ENCODE data around the gene ZC3H18.

The ZC3H18 gene

DNA sequence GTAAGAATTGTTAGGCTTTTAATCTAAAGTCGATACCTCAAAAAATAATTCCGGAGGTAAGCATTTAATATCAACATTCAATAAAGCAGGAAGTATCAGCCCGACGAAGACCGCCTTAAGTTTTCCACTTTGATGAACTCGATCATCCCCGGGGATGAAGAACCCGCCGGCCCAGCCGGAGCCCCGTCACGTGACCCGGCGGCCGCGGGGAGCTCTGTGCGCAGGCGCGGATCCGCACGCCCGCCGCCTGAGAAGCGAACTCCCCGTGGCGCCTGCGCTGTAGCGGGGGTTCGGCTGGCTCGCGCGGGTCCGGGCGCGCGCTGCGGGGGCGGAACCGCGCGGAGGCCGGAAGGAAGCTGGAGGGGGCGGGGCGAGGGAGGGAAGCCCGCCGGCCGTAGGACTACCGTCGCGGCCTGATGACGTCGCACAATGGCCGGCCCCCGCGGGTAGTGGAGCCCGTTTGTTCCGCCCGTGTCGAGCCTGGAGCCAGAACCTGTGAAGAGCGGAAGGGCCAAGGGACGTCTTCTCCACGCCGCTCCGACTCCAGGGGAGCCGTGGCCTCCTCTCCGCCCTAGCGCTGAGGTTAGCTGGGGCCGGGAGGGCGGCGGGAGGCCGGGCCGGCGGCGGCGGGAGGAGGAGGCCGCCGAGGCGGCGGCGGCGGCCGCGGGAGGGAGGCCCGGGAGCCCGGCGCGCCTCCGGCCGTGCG lies at the start of gene ZC3H18:
Gene ZC3H18, plus strand, starts transcription at position 419 of the 706 bp plus-strand sequence. CDS start 6,721 bp downstream, outside the sequence.
- DNase-seq = peak; percentile 30

DNA sequence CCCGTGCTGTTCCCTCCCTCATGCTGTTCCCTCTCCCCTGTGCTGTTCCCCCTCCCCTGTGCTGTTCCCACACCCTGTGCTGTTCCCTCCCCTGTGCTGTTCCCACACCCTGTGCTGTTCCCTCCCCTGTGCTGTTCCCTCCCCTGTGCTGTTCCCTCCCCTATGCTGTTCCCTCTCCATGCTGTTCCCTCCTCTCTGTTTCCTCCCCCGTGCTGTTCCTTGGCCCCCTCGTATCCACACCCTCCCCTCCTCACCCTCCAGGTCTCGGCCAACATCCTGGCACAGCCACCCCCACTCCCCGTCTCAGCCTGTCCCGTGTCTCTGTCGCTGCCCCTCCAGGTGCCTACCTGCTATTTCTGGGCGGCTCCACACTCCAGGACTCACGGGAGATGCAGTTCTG lies 48.5 kb upstream of the ZC3H18 start:
- no peak for DNase-seq

DNA sequence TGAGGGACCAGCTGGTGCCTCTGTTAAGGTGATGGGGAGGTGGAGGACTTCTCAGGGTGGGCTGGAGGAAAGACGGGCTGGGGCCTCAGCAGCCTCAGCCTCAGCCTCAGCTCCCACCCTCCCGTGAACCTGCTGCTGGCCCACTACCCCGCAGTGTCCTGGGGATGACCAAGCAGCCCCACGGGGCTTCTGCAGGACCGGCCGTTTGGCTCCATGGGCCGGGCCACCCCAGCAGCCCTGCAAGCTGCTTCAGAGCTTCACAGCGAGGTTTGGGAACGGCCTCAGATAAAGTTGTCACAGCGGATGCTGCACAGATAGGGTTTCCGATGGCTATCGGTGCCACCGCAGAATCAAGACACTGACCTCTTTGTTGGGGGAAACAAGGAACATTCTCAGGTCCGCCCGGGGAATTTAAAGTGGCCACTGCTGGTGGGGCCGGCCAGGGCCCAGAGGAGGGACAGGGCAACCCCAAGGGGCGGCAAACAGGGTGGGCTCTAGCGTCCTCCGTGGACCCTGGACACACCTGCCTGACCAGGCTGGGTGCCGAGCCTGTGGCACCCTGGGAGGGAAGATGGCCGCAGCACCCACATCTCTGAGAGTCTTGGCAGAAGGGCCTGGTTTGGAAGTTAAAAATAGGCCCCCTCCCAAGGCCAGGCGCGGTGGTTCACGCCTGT lies 47.8 kb upstream of the ZC3H18 start:
- DNase-seq = no peak

DNA sequence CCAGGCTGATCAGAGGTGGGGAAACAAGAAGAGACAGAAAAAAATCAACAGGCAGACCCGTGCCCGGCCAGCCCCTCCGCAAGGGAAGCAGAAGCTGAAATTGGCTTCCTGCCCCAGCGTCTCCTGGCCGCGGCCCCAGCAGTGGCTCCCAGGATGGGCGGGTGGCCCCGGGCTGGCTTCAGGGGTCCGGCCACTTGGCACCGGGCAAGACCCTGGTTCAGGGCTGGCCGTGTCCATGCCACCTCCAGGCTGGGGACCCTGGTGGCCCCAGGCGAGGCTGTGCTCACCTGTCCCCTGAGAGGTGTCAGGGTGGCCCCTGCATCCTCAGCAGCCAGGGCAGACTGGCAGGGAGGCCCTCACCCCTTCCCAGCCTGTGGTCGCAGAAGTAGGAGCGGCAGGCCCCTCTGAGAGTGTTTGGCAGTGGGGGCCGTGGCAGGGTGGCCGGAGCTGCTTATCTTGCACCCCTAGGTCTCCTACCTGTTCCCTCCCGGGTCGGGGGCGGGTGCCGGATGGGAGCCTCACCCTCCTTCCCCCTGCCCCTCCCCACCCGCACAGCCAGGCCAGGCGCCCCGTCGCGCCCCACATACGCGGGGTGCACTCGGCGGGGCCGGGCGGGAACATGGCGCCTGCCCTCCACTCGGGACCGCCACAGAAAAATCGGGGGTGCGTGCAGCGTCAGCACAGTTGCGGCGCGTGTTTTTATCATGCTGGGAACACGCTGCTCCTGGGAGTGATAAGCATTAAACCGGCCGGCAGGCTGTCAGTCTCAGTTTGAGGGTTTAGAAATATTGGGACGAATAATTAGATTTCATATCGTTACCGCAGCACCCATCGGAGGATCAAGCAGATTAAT lies 46.7 kb upstream of the ZC3H18 start:
- no peak for DNase-seq

DNA sequence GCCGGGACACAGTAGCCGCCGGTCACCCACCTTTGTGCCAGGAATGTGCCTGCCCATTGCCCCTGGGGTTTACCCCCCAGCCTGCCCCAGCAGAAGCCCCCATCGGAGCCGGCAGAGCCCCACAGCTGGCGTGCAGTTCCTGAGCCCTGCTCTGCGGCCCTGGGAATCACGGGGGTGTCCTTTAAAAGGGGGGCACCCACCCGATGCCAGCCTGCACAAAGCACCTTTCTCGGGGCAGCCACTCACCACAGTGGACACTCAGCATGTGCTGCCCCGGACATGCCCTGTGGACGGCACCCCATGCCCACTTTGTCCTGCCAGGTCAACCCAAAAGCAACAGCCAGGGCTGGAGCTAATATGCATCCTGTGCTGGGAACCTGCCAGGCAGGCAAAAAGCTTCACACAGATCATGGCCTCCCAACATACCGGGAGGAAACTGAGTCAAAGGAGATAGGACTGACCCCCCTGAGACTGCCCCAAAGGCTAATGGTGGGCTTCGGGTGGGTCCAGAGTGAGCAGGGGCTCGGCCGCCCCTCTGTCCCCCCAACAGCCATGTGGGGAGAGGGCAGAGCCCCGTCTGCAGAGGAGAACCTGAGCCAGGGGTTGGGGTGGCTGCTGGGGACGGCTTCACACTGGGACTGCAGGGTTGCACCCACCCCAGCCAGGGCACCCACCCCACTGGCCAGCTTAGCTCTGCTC lies 45.8 kb upstream of the ZC3H18 start:
- DNase-seq = no peak

DNA sequence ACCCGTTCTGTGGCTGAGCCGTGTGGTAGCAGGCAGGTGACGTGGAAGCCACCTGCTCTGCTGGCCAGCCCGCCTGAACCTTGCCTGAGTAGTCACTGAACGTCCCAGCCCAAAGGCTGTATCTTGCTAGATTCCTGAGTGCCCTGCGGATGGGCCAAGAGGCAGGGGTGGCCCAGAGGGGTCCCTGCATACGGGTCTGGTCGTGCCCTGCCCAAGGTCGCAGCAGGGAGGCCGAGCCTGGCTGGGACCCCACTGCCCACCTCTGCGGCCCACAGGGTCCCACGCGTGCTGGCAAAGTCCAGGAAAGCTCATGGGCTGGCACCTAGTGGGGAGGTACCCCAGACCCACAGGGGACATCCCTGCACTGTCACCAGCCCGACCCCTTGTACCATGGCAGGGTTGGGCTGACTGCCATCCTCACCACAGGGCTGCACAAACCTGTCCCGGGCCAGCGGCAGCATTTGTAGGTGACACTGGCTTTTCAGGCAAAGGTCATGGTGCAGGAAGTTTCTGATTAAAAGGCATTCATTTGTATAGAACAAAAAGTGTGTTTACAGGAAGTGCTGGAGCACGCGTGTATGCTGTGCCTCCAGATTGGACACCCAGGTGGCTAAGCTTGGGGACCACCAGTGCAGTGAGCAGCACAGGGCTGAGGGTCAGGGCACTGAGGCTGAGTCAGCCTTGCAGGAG lies 45.1 kb upstream of the ZC3H18 start:
- no peak for DNase-seq

DNA sequence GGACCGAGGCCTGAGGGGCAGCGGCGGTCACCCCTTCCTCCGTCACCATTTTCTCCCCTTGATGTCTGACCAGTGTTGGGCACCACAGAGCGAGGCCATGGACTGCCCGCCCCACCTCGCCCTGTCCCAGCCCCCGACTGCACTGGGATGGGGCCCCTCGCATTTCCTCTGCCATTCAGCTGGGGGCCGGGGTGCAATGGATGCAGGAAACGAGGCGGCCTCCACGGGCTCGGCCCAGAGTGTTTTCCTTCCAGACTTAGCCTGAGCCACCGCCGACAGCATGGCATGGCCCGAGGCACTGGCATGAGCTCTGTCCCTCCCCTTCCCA lies 44.6 kb upstream of the ZC3H18 start:
- no peak for DNase-seq

DNA sequence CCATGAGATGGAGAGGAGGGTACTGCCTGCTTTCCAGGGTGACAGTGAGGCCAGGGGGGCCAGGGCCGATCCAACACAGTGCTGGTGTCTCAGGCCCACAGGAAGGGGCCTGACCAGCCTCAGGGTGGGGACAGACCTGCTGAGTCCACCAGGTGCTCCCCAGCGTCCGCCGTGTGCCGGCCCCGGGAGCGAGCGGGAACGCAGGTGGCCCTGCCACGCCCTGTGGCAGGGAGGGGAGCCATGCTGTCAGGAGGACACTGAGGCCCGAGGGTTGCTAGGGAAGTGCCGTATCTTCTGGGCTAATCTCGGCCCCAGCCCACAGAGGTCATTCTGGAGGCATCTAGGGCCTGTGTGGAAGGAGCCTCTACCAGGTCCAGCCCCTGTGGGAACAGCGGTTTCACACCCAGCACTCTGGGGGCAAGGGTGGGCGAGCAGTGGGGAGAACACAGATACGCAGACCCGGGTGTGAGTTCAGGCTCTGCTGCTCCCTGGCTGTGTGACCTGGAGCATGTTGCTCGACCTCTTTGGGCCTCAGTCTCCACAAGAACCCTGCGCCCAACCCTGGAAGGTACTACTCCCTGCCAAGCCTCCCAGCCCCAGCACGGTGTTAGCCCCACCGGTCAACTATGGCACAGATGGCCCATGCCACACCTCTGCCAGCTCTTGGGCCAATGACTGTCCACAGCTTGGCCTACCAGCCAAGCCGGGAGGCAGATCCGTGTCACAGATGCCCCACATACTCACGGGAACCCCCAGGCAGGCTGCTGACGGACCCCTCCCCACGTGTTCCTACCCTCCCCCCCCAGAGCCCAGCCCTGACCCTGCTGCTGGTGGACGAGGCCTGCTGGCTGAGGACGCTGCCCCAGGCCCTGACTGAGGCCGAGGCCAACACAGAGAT lies 43.9 kb upstream of the ZC3H18 start:
- no peak for DNase-seq

DNA sequence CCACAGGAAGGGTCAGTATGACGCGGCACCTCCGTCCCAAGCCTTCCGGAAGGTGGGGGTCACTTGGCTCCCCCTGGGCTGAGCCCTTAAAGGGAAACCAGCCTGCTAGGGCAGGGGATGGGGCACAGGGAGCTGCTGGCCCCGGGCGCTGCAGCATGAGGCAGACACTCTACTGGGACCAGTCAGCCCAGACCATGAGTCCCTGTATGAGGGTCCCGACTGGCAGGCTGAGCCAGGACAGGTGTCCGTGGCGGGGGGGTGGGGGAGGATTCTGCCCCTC lies 43.4 kb upstream of the ZC3H18 start:
- DNase-seq = no peak

DNA sequence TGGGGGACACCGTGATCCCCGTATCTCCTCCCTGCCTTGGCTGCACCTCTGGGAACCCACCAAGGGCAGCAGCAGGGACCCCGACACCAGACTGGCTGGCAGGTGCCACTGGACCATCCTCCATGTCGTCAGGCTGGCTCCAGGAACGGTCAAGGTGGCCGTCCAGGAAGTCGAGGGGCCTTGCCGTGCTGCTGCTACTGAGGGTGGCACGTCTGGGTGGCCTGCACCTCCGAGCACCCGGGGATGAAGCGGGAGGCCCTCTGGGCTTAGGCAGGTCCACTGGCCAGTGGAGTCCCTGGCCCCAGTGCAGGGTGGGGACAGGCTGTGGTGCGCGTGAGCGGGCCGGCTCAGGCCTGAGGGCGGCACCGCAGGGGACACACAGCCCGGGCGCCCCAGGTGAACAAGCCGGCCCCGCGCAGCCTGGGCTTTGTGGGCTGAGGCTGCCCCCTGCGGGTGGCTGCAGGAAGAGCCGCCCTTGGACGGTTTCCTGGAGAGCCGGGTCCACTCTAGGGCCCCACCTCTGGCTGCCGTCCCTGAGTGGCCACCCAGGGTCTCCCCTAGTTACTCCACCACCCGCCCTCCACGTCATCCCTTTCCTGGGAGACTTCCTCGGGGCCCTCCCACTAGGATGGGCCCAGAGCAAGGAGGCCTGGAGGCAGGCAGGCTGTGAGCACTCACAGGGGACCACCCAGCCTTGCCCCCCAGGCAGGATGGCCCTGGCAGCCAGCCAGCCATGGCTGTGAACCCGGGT lies 42.8 kb upstream of the ZC3H18 start:
- DNase-seq = no peak

DNA sequence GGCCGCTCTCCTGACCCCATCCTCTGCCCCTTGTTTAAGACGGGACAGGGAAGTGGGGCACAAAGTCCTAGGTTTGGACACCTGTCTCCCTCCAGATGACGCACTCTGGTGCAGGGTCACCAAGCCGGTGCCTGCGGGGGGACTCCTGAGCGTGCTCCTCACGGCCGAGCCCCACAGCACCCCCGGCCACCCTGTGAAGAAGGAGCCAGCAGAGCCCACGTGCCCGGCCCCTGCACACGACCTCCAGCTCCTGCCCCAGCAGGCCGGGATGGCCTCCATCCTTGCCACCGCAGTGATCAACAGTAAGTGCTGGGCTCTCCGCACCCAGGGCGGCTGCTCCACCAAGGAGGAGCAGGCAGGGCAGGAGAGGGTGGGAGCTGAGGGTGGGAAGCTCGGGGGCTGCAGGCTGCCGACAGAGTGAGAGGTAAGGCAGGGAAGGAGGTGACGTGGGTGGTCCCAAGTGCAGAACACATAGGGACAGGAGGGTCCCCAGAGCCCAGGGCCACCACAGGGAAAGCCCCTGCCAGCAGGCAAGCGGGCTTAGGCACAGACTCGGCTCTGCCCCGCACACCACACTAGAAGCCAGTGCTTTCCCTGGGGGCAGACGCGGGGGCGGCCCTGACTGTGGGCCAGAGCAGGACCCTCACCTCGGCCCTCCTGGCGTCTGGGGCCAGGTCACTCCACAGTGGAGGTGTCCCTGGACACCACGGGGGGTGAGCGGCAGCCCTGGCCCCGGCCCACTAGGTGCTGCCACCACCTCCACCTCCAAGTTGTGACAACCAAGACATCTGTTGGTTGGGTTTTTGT lies 42.1 kb upstream of the ZC3H18 start:
- no peak for DNase-seq

DNA sequence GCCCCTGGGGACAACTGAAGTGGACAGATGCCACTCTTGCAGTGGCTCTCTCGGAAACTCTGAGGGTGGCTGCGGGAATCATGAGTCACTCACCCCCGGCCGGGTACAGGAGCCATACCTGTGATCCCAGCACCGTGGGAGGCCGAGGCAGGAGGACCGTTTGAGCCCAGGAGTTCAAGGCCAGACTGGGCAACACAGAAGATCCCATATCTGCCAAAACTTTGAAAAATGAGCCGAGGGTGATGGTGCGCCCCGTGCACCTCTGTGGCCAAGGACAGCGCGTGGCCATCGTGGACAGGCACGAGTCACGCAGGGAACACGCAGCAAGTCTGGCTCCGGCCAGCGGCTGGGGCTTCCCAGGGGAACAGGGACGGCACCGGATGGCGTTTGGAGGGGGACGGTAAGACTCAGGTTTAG lies 41.3 kb upstream of the ZC3H18 start:
- no peak for DNase-seq

DNA sequence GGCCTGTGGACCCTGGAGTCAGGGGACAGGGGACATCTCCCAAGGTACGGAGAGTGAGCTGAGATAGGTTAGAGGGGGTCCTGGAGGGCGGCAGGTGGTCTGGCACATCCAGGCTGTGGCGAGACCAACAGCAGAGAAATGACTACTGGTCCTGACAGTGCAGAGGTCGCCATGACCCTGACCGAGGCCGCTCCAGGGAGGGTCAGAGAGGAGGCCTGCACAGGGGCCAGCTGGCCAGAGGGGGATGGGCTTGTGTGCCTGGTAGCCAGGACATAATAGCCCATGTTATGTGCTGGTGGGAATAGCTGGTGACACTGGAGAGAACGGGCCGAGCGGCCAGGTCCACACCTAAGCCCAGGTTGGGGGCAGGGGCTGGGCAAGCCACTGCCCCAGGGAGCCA lies 40.6 kb upstream of the ZC3H18 start:
- DNase-seq = no peak

DNA sequence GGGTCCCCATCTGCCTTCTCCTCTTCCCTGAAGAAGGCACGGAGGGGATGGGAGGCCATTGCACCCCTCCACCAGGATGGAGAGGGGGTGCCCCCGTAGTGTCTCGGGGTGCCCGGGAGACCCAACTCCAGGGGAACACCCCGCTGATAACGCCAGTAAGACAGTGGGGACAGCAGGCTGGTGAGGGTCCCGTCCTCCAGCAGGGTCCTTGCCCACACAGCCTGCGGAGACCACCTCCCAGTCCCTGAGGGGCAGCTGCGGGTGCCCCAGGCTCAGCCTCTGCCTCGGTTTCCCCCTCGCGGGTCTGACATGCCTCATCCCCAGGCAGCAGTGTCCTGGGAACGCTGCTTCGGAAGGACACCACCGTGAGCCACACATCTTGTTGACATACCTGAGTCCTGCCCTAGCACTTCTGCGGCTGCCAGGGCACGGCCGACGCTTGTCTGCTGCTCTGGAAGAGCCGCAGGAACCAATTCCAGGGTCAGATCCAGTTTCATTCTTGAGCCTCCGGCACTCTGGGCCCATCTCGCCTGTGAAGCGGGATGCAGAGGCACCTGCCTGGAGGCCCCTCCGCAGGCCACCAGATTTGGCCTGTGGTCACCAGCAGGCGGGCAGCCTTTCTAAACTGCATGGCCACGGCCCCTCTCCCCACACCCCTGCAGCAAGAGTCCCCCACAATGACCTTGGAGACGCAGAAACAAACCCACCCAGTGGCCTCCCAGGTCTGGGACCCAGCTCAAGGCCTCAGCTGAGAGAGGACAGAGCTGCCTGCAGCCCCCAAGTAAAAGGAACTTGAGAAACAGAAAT lies 39.9 kb upstream of the ZC3H18 start:
- DNase-seq = no peak

DNA sequence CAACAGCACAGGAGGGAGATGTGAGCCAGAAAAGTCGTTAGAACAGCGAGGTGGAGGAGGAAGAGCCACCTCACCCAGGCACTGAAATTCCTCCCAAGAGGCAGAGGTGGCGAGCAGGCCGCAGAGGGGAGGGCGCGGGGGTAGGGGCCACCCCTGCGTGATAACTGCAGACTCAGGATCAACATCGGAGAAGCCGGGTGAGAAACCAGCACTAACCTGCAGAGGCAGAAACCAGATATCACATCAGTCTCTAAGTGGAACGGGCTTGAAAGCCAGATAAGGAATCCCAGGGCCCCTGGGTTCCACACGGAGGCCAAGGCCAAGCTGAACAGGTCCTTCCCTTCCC lies 39.4 kb upstream of the ZC3H18 start:
- DNase-seq = no peak

DNA sequence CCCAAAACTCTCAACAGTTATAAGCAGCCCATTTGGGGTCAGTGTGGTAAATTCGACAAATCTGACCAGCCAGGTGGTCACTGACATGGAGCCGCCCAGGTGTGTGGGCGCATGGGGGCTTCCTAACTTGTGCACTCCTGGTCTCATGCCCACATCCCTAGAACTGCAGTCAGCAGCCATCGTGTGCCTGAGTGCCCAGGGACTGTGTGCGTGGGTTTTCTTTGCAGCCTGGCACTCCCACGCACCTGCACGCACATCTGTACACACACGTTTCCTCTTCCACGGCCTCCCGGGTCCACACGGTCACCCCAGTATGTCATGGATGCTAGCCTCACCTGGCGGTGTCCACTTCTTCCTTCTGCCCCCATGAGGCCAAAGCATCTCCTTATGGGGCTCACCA lies 38.9 kb upstream of the ZC3H18 start:
- DNase-seq = no peak

DNA sequence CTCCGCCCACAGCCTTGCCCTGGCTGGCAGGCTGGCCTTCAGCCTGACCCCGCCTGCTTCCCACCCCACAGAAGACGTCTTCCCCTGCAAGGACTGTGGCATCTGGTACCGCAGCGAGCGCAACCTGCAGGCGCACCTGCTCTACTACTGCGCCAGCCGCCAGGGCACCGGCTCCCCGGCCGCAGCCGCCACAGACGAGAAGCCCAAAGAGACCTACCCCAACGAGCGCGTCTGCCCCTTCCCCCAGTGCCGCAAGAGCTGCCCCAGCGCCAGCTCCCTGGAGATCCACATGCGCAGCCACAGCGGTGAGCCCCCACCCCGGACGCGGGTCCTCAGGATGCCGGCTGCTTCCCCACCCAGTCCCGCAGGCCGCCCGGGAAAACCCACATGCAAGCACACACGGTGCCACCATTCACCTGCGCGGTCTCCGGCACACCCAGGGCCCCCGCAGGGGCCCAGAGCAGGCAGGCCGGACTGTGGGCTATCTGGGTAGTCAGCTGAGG lies 38.2 kb upstream of the ZC3H18 start:
- no peak for DNase-seq

DNA sequence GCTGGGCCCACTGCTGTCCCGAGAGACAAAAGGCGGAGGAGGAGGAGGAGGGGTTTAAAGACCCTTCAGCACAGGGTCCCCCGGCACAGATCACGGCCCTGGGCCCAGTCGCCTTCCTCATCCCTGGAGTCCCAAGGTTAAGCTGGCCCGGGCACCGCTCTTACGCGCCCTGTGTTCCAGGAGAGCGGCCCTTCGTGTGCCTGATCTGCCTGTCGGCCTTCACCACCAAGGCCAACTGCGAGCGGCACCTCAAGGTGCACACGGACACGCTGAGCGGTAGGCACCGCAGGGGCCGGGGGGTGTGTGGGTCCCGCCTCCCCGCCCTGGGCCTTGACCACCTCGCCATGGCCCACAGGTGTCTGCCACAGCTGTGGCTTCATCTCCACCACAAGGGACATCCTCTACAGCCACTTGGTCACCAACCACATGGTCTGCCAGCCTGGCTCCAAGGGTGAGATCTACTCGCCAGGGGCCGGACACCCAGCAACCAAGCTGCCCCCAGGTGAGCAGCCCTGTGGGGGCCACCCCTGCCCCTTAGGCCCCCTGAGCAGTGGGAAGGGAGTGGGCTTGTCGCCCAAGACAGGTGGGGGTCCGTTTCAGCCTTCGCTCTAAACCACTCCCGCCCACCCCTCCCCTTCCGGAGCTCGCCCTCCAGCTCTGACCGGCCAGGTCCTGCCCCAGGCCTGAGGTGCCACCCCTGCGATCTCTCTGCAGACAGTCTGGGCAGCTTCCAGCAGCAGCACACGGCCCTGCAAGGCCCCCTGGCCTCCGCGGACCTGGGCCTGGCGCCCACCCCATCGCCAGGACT lies 37.6 kb upstream of the ZC3H18 start:
- DNase-seq = no peak
